Measurements from ENCODE around the gene MFAP4. TPM values are rescaled to one million over a fixed set of nuclear protein-coding genes. Genes with fewer than 3 reads are reported as not detected.

Gene MFAP4
- total and polyA plus RNA-seq, 4 donors = 2.1 to 13.3 (median 5.7) TPM

GRCh38 chr17:19341641-19342610 is 45.1 kb downstream of the MFAP4 start:
- WGBS = 71% methylated on average over 20 of the region's 20 CpGs

GRCh38 chr17:19341211-19341631 is 45.8 kb downstream of the MFAP4 start:
- WGBS = 64% methylated on average over 7 of the region's 7 CpGs
- DNase-seq (ENCODE audit: low spot score) = no peak
- H3K4me1 ChIP-seq (ENCODE audit: control insufficient read depth in 4 of 4, insufficient read depth in 4 of 4, low read length in 3 of 4) = peaks cover 27 to 88% (median 68%) of the 10 kb centered on the region in 4 donors
- H3K27me3 ChIP-seq (ENCODE audit: control insufficient read depth in 4 of 4, insufficient read depth in 4 of 4, low read length in 3 of 4) = no peaks in the 10 kb centered on the region
- no peaks in the 10 kb centered on the region for H3K9me3 ChIP-seq (ENCODE audit: control insufficient read depth in 4 of 4, low read length in 3 of 4)
- H3K36me3 ChIP-seq (ENCODE audit: control insufficient read depth in 4 of 4, insufficient read depth in 3 of 4, low read depth in 1 of 4, low read length in 3 of 4) = no peaks in the 10 kb centered on the region
- no peak overlapping the region for H3K9ac ChIP-seq (ENCODE audit: low read depth in 1 of 2, low read length in 2 of 2)
- H3K4me3 ChIP-seq (ENCODE audit: low read depth in 1 of 3, low read length in 3 of 3) = no peak overlapping the region
- H3K27ac ChIP-seq (ENCODE audit: low read depth in 1 of 2, low read length in 2 of 2) = peak overlapping the region; percentile 34 to 42
- no peak for TF ChIP-seq JUND (IDR thresholded peaks at IDR 0.05)
- TF ChIP-seq YY1 (IDR thresholded peaks at IDR 0.05) = no peak
- TF ChIP-seq HNF4A (conservative IDR thresholded peaks at IDR 0.05) = no peak
- TF ChIP-seq FOXA2 (IDR thresholded peaks at IDR 0.05) = no peak
- TF ChIP-seq, protein P1, sequence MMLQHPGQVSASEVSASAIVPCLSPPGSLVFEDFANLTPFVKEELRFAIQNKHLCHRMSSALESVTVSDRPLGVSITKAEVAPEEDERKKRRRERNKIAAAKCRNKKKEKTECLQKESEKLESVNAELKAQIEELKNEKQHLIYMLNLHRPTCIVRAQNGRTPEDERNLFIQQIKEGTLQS (IDR thresholded peaks at IDR 0.05) = no peak
- TF ChIP-seq, protein P2, sequence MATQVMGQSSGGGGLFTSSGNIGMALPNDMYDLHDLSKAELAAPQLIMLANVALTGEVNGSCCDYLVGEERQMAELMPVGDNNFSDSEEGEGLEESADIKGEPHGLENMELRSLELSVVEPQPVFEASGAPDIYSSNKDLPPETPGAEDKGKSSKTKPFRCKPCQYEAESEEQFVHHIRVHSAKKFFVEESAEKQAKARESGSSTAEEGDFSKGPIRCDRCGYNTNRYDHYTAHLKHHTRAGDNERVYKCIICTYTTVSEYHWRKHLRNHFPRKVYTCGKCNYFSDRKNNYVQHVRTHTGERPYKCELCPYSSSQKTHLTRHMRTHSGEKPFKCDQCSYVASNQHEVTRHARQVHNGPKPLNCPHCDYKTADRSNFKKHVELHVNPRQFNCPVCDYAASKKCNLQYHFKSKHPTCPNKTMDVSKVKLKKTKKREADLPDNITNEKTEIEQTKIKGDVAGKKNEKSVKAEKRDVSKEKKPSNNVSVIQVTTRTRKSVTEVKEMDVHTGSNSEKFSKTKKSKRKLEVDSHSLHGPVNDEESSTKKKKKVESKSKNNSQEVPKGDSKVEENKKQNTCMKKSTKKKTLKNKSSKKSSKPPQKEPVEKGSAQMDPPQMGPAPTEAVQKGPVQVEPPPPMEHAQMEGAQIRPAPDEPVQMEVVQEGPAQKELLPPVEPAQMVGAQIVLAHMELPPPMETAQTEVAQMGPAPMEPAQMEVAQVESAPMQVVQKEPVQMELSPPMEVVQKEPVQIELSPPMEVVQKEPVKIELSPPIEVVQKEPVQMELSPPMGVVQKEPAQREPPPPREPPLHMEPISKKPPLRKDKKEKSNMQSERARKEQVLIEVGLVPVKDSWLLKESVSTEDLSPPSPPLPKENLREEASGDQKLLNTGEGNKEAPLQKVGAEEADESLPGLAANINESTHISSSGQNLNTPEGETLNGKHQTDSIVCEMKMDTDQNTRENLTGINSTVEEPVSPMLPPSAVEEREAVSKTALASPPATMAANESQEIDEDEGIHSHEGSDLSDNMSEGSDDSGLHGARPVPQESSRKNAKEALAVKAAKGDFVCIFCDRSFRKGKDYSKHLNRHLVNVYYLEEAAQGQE (IDR thresholded peaks at IDR 0.05) = no peak
- TF ChIP-seq ZBTB33 (IDR thresholded peaks at IDR 0.05) = no peak
- TF ChIP-seq TAF1 (conservative IDR thresholded peaks at IDR 0.05) = no peak

More at GRCh38 chr17:19341641-19342610, 45.1 kb downstream of the MFAP4 start:
- Histone ChIP-seq H3K27ac (ENCODE audit: low read depth in 1 of 2, low read length in 2 of 2) (peak overlapping the region; percentile 42 to 70), H3K36me3 (ENCODE audit: control insufficient read depth in 4 of 4, insufficient read depth in 3 of 4, low read depth in 1 of 4, low read length in 3 of 4) (no peaks in the 10 kb centered on the region), H3K4me1 (ENCODE audit: control insufficient read depth in 4 of 4, insufficient read depth in 4 of 4, low read length in 3 of 4) (peaks cover 30 to 88% (median 69%) of the 10 kb centered on the region in 4 donors), H3K27me3 (ENCODE audit: control insufficient read depth in 4 of 4, insufficient read depth in 4 of 4, low read length in 3 of 4) (no peaks in the 10 kb centered on the region), H3K9ac (ENCODE audit: low read depth in 1 of 2, low read length in 2 of 2) (no peak overlapping the region), H3K4me3 (ENCODE audit: low read depth in 1 of 3, low read length in 3 of 3) (no peak overlapping the region), H3K9me3 (ENCODE audit: control insufficient read depth in 4 of 4, low read length in 3 of 4) (no peaks in the 10 kb centered on the region)
- no peak for TF ChIP-seq ZBTB33 (IDR thresholded peaks at IDR 0.05)
- TF ChIP-seq FOXA1 (IDR thresholded peaks at IDR 0.05) = no peak
- TF ChIP-seq, protein P1 (IDR thresholded peaks at IDR 0.05) = no peak
- TF ChIP-seq HNF4G (IDR thresholded peaks at IDR 0.05) = no peak
- TF ChIP-seq, protein P3, sequence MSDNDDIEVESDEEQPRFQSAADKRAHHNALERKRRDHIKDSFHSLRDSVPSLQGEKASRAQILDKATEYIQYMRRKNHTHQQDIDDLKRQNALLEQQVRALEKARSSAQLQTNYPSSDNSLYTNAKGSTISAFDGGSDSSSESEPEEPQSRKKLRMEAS (IDR thresholded peaks at IDR 0.05) = no peak
- TF ChIP-seq, protein P2 (IDR thresholded peaks at IDR 0.05) = no peak
- TF ChIP-seq HNF4A (conservative IDR thresholded peaks at IDR 0.05) = no peak
- TF ChIP-seq RAD21 (IDR thresholded peaks at IDR 0.05) = no peak
- no peak for DNase-seq (ENCODE audit: low spot score)

Data from liver (tissue), 9 donors.